Measurements from ENCODE around the gene SMARCD1. TPM values are rescaled to one million over a fixed set of nuclear protein-coding genes. Genes with fewer than 3 reads are reported as not detected.

The SMARCD1 gene
- total RNA-seq, 4 donors from 2014 or later, result 45.9 to 97.2 (median 65.3) TPM

GRCh38 chr12:50111693-50112455 is 26.7 kb downstream of the SMARCD1 start, which contains the start of gene COX14:
TSS of gene COX14 (plus strand) at chr12:50112236. CDS start at chr12:50120044, 7,808 bp downstream.
- WGBS, 2 donors, result 0 to 1% methylated on average over 37 to 59 of the region's 59 CpGs
- peak within 1 kb of the TSS; percentile 85 to 97 (median 89) for H3K4me3 ChIP-seq
- peaks cover 0 to 20% (median 3%) of the 10 kb centered on the region in 3 donors for H3K36me3 ChIP-seq
- H3K9me3 ChIP-seq, result no peaks in the 10 kb centered on the region
- peak; percentile 97 to 99 for DNase-seq (ENCODE audit: low spot score in 2 of 2)
- peak within 1 kb of the TSS; percentile 92 to 98 (median 96) for H3K27ac ChIP-seq
- no peaks in the 10 kb centered on the region for H3K27me3 ChIP-seq
- H3K4me1 ChIP-seq, result peaks cover 0 to 56% (median 34%) of the 10 kb centered on the region in 4 donors
- TF ChIP-seq CTCF (IDR thresholded peaks at IDR 0.05), result peak; percentile 91 to 95 (median 92)
- TF ChIP-seq POLR2A (IDR thresholded peaks at IDR 0.05), result peak; percentile 87 to 92
- TF ChIP-seq EP300 (IDR thresholded peaks at IDR 0.05), result peak; percentile 98

DNA sequence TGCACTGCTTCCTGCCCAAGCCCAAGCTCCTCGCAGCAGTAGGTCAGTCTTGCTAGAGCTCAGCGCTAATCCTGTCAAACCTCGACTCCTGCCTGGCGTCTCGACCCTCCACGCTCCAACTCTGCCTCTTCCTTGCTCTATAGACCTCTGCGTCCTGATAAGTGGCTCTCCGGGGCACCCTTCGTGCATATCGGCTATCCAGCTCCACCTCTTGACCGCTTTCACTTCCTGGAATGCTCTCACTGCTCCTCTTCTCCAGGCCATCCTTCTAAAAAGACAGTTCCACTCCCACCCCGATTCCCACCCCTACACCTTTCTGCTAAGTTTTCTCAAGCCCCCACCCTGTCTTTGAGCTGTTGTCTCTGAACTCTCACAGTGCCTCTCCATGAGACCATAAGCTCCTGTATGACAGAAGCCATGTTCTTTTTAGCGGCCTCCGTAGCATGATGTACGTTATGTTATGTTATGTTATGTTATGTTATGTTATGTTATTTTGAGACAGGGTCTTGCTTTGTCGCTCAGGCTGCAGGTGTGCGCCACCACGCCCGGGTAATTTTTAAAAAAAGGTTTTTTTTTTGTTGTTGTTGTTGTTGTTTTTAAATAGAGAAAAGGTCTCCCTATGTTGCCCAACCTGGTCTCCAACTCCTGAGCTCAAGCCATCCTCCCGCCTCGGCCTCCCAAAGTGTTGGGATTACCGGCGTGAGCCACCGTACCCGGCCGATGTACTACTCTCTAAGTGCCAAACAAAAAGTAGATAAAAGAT is 27.5 kb downstream of the SMARCD1 start:
- H3K36me3 ChIP-seq, result peaks cover 0 to 24% (median 3%) of the 10 kb centered on the region in 3 donors
- peak overlapping the region; percentile 92 to 98 (median 96) for H3K27ac ChIP-seq
- H3K4me3 ChIP-seq, result peak overlapping the region; percentile 85 to 97 (median 89)
- TF ChIP-seq POLR2A (IDR thresholded peaks at IDR 0.05) (no peak), CTCF (IDR thresholded peaks at IDR 0.05) (no peak), EP300 (IDR thresholded peaks at IDR 0.05) (no peak)
- 23 to 25% methylated on average over 26 of the region's 26 CpGs for WGBS, 2 donors
- H3K9me3 ChIP-seq, result no peaks in the 10 kb centered on the region
- DNase-seq (ENCODE audit: low spot score in 2 of 2), result peak in 1 of 2 donors; percentile 44
- H3K27me3 ChIP-seq, result no peaks in the 10 kb centered on the region
- H3K4me1 ChIP-seq, result peaks cover 0 to 61% (median 34%) of the 10 kb centered on the region in 4 donors

DNA sequence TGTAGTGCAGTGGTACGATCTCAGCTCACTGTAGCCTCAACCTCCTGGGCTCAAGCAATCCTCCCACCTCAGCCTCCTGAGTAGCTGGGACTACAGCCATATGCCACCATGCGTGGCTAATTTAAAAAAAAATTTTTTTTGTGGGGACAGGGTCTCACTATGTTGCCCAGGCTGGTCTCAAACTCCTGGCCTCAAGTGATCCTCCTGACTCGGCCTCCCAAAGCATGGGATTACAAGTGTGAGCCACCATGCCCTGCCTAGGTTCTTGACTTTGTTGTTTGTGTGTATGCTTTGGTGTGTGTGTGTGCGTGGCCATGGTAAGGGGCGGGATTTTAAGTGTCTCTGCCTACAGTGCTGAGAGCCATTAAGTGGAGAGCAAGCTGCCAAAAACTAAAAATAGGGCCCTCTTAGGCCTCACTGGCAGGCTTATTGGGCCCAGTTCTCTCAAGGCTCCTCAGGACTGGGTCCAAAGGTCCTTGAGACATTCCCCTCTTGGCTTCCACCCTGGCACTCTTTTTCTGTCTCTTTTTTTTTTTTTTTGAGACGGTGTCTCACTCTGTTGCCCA is 32.0 kb downstream of the SMARCD1 start:
- H3K27me3 ChIP-seq, result no peaks in the 10 kb centered on the region
- H3K4me3 ChIP-seq, result no peak overlapping the region
- peaks cover 0 to 46% (median 15%) of the 10 kb centered on the region in 4 donors for H3K4me1 ChIP-seq
- TF ChIP-seq EP300 (IDR thresholded peaks at IDR 0.05) (no peak), POLR2A (IDR thresholded peaks at IDR 0.05) (no peak), CTCF (IDR thresholded peaks at IDR 0.05) (no peak)
- no peak for DNase-seq (ENCODE audit: low spot score in 2 of 2)
- H3K36me3 ChIP-seq, result peaks cover 0 to 67% (median 3%) of the 10 kb centered on the region in 3 donors
- H3K9me3 ChIP-seq, result no peaks in the 10 kb centered on the region
- H3K27ac ChIP-seq, result no peak overlapping the region
- WGBS, 2 donors, result 79 to 86% methylated on average over 6 of the region's 6 CpGs

DNA sequence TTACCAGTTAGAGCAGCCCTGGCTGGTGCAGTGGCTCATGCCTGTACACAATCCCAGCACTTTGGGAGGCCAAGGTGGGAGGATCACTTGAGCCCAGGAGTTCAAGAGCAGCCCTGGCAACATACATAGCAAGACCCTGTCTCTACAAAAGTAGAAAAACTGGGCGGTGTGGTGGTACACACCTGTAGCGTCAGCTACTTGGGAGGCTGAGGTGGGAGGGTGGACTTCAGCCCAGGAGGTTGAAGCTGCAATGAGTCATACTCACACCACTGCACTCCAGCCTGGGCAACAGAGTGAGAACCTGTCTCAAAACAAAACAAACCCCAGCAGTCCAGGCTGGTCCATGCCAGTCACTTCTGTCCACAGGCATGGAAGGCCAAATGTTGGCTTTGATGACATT is 34.2 kb downstream of the SMARCD1 start:
- Histone ChIP-seq H3K27ac (no peak overlapping the region), H3K9me3 (no peaks in the 10 kb centered on the region), H3K4me1 (peaks cover 0 to 28% (median under 1%) of the 10 kb centered on the region in 4 donors), H3K27me3 (no peaks in the 10 kb centered on the region), H3K4me3 (no peak overlapping the region), H3K36me3 (peaks cover 0 to 86% (median 9%) of the 10 kb centered on the region in 3 donors)
- TF ChIP-seq EP300 (IDR thresholded peaks at IDR 0.05), result no peak
- TF ChIP-seq POLR2A (IDR thresholded peaks at IDR 0.05), result no peak
- no peak for TF ChIP-seq CTCF (IDR thresholded peaks at IDR 0.05)
- no peak for DNase-seq (ENCODE audit: low spot score in 2 of 2)
- 94 to 96% methylated on average over 2 of the region's 2 CpGs for WGBS, 2 donors
